PC-3 (cell line): ENCODE measurements around the gene EMID1.

Experiments
- CTCF ChIP-seq: fragments of 300-600 bp; sonication (generic); conservative IDR thresholded peaks from 2 replicates; pipeline ENCODE4 v1.5.1; 2017; ENCODE audit warnings: antibody characterized with exemption, low read depth, mild to moderate bottlenecking, low read length
- EZH2 ChIP-seq: fragments of 300-600 bp; sonication (generic); IDR thresholded peaks from one replicate; pipeline ENCODE4 v1.6.1; 2017; ENCODE audit warnings: antibody characterized with exemption, mild to moderate bottlenecking, low read length; ENCODE audit not compliant: unreplicated experiment

GRCh38 chr22:29211466-29211865 is 5.8 kb downstream of the EMID1 start:
- no peak for TF ChIP-seq CTCF
- no peak for TF ChIP-seq EZH2
